Hepatocyte (in vitro differentiated cells): Measurements from ENCODE around the gene NXPH1. TPM values are rescaled to one million over a fixed set of nuclear protein-coding genes. Genes with fewer than 3 reads are reported as not detected.

Experiments used
- DNase-seq: peaks from one replicate; pipeline ENCODE4 v3.0.0-alpha.2; 2016; ENCODE audit warnings: low spot score
- H2AFZ ChIP-seq: fragments of 200-600 bp; sonication (generic); 2 replicates; pipeline ENCODE4 v1.6.0; 2016; ENCODE audit warnings: antibody characterized with exemption, mild to moderate bottlenecking
- H3K27ac ChIP-seq: fragments of 200-600 bp; sonication (generic); 2 replicates; pipeline ENCODE4 v1.5.1; 2016; ENCODE audit warnings: mild to moderate bottlenecking
- H3K27me3 ChIP-seq: fragments of 200-600 bp; sonication (generic); 2 replicates; pipeline ENCODE4 v1.6.1; 2016
- H3K36me3 ChIP-seq: fragments of 200-600 bp; sonication (generic); replicated peaks from 2 replicates; pipeline ENCODE4 v1.5.1; 2016; ENCODE audit warnings: low read depth; ENCODE audit not compliant: insufficient read depth
- H3K4me1 ChIP-seq: fragments of 200-600 bp; sonication (generic); 2 replicates; pipeline ENCODE4 v1.5.1; 2016; ENCODE audit warnings: mild to moderate bottlenecking, moderate library complexity; ENCODE audit not compliant: insufficient read depth
- H3K4me2 ChIP-seq: fragments of 200-600 bp; sonication (generic); 2 replicates; pipeline ENCODE4 v1.6.0; 2016
- H3K4me3 ChIP-seq: fragments of 200-600 bp; sonication (generic); 2 replicates; pipeline ENCODE4 v1.5.1; 2016; ENCODE audit warnings: mild to moderate bottlenecking
- H3K79me2 ChIP-seq: fragments of 200-600 bp; sonication (generic); 2 replicates; pipeline ENCODE4 v1.6.0; 2017; ENCODE audit warnings: mild to moderate bottlenecking
- H3K9me2 ChIP-seq: fragments of 200-600 bp; sonication (generic); replicated peaks from 2 replicates; pipeline ENCODE4 v1.6.0; 2017; ENCODE audit warnings: mild to moderate bottlenecking; ENCODE audit not compliant: insufficient read depth
- H3K9me3 ChIP-seq: fragments of 200-600 bp; sonication (generic); 2 replicates; pipeline ENCODE4 v1.5.1; 2016; ENCODE audit warnings: low read depth, mild to moderate bottlenecking
- H4K20me1 ChIP-seq: fragments of 200-600 bp; sonication (generic); 2 replicates; pipeline ENCODE4 v1.6.0; 2016; ENCODE audit warnings: mild to moderate bottlenecking; ENCODE audit not compliant: insufficient read depth, poor library complexity, severe bottlenecking
- CTCF ChIP-seq: fragments of 200-600 bp; sonication (generic); IDR thresholded peaks from 2 replicates; pipeline ENCODE4 v1.5.1; 2016; ENCODE audit warnings: antibody characterized with exemption, mild to moderate bottlenecking; ENCODE audit not compliant: poor library complexity
- EZH2 ChIP-seq: fragments of 200-600 bp; sonication (generic); IDR thresholded peaks from 2 replicates; pipeline ENCODE4 v1.6.1; 2016; ENCODE audit warnings: antibody characterized with exemption, mild to moderate bottlenecking, borderline replicate concordance
- EZH2phosphoT487 ChIP-seq: fragments of 200-600 bp; sonication (generic); IDR thresholded peaks from one replicate; pipeline ENCODE4 v1.6.1; 2018; ENCODE audit warnings: antibody characterized with exemption, mild to moderate bottlenecking, low read depth, moderate library complexity; ENCODE audit not compliant: unreplicated experiment, severe bottlenecking
- WGBS: methylation state at CpG from one replicate; pipeline ENCODE4 v1.1.6; 2016; ENCODE audit warnings: low lambda C conversion rate; ENCODE audit errors: missing lambda C conversion rate; 5-methylcytosine and 5-hydroxymethylcytosine counted together
- polyA plus RNA-seq: library from polyadenylated mRNA; unstranded; fragments of >200 nt; fragmentation: Nextera tagmentation; extraction: Ambion mirVana; gene quantifications from 2 replicates; pipeline ENCODE4 v1.2.1, GENCODE V29; 2016
- total RNA-seq: library from RNA; depleted of rRNA; stranded (reverse); fragments of >200 nt; gene quantifications from 2 replicates; pipeline ENCODE4 v1.2.3, GENCODE V29; 2014

The NXPH1 gene
- total and polyA plus RNA-seq, 2 experiments from 2014 or later, result not detected

- Histone ChIP-seq H3K36me3 (no peaks in the 10 kb centered on the region), H4K20me1 (no peaks in the 10 kb centered on the region), H3K4me3 (no peak overlapping the region), H3K9me2 (no peaks in the 10 kb centered on the region), H3K9me3 (no peaks in the 10 kb centered on the region), H3K4me2 (no peak overlapping the region), H3K27ac (no peak overlapping the region), H3K27me3 (no peaks in the 10 kb centered on the region), H3K79me2 (no peaks in the 10 kb centered on the region), H2AFZ (no peak overlapping the region), H3K4me1 (no peaks in the 10 kb centered on the region)
- DNase-seq, result no peak
- TF ChIP-seq EZH2phosphoT487, result no peak
- TF ChIP-seq CTCF, result no peak
- TF ChIP-seq EZH2, result no peak
These were observed 192.2 kb downstream of the NXPH1 start for GRCh38 chr7:8625612-8626011.

- no peaks in the 10 kb centered on the region for H3K27me3 ChIP-seq
- TF ChIP-seq CTCF, result no peak
- no peak for TF ChIP-seq EZH2phosphoT487
- TF ChIP-seq EZH2, result no peak
- H3K27ac ChIP-seq, result no peak overlapping the region
- no peaks in the 10 kb centered on the region for H3K36me3 ChIP-seq
- no peak overlapping the region for H3K4me2 ChIP-seq
- no peak for DNase-seq
- no peaks in the 10 kb centered on the region for H3K79me2 ChIP-seq
- H3K9me3 ChIP-seq, result no peaks in the 10 kb centered on the region
- no peaks in the 10 kb centered on the region for H3K9me2 ChIP-seq
- H3K4me1 ChIP-seq, result no peaks in the 10 kb centered on the region
- WGBS, result 77% methylated on average over 2 of the region's 2 CpGs
- no peak overlapping the region for H2AFZ ChIP-seq
- no peaks in the 10 kb centered on the region for H4K20me1 ChIP-seq
- H3K4me3 ChIP-seq, result no peak overlapping the region
These were observed 193.9 kb downstream of the NXPH1 start for GRCh38 chr7:8627325-8627724.

GRCh38 chr7:8628656-8629055, 195.2 kb downstream of the NXPH1 start:
- Histone ChIP-seq H2AFZ (no peak overlapping the region), H3K4me3 (no peak overlapping the region), H3K9me3 (no peaks in the 10 kb centered on the region), H3K27me3 (no peaks in the 10 kb centered on the region), H3K9me2 (no peaks in the 10 kb centered on the region), H3K79me2 (no peaks in the 10 kb centered on the region), H4K20me1 (no peaks in the 10 kb centered on the region), H3K4me1 (no peaks in the 10 kb centered on the region), H3K27ac (no peak overlapping the region), H3K36me3 (no peaks in the 10 kb centered on the region), H3K4me2 (no peak overlapping the region)
- WGBS, result 86% methylated on average over 7 of the region's 7 CpGs
- DNase-seq, result no peak
- no peak for TF ChIP-seq EZH2
- no peak for TF ChIP-seq CTCF
- TF ChIP-seq EZH2phosphoT487, result no peak

GRCh38 chr7:8629504-8629903, 196.1 kb downstream of the NXPH1 start:
- H3K27me3 ChIP-seq, result no peaks in the 10 kb centered on the region
- no peak for DNase-seq
- H3K4me2 ChIP-seq, result no peak overlapping the region
- TF ChIP-seq EZH2, result no peak
- TF ChIP-seq EZH2phosphoT487, result no peak
- no peak for TF ChIP-seq CTCF
- H3K9me2 ChIP-seq, result no peaks in the 10 kb centered on the region
- H3K9me3 ChIP-seq, result no peaks in the 10 kb centered on the region
- no peaks in the 10 kb centered on the region for H4K20me1 ChIP-seq
- H3K36me3 ChIP-seq, result no peaks in the 10 kb centered on the region
- no peak overlapping the region for H3K4me3 ChIP-seq
- no peaks in the 10 kb centered on the region for H3K4me1 ChIP-seq
- no peaks in the 10 kb centered on the region for H3K79me2 ChIP-seq
- H3K27ac ChIP-seq, result no peak overlapping the region
- H2AFZ ChIP-seq, result no peak overlapping the region
- 57% methylated on average over 3 of the region's 3 CpGs for WGBS
